ENCODE results near the gene ADAMTS12. TPM values are rescaled to one million over a fixed set of nuclear protein-coding genes. Genes with fewer than 3 reads are reported as not detected.

The ADAMTS12 gene
- total and polyA plus RNA-seq, 9 of the 15 experiments (the other 6 are each of a cell fraction or from before 2014, with no cell fraction given): 0.11 TPM; not detected in 8

DNA sequence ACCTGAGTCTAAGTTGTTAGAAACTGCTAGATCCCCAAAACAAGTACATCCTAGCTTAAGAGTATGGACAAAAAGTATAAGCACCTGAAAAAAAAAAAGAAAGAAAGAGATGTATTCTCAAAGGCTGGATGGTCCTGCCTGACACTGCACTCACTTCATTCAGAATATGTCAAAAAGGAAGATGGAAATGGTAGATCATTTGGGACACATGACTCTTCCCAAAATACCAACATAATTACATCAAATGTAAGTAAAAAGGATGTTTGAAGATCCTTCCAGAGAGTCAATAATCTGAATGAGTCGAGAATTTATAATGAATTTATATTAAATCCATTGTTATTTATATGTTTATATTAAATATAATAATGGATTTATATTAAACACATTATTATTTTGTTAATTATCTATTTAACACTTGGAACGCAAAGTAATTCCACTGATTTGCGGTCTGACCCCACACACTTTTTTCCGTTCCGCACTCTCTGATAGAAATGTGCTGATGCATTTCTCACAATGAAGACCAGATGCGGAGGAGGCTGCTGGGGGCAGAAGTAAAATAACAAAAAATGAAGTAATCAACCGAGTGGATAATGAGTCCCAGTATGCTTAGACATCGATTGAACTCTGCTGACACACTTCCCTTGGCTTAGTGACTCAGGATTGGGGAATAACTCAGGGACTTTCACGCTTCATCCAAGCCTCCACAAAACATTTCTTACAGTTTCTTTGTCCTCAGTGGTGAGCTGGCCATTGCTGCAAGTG, 201.2 kb downstream of the ADAMTS12 start (continued):
- no peak for TF ChIP-seq ETS2 (tag; IDR thresholded peaks at IDR 0.05; ENCODE audit: borderline replicate concordance, poor library complexity, severe bottlenecking)
- TF ChIP-seq HIVEP1 (CRISPR knock-in tag; IDR thresholded peaks at IDR 0.05): no peak
- TF ChIP-seq COPS2 (conservative IDR thresholded peaks at IDR 0.05): no peak
- TF ChIP-seq RFX1 (IDR thresholded peaks at IDR 0.05): no peak
- TF ChIP-seq MED1 (CRISPR knock-in tag; IDR thresholded peaks at IDR 0.05; ENCODE audit: borderline replicate concordance): no peak

DNA sequence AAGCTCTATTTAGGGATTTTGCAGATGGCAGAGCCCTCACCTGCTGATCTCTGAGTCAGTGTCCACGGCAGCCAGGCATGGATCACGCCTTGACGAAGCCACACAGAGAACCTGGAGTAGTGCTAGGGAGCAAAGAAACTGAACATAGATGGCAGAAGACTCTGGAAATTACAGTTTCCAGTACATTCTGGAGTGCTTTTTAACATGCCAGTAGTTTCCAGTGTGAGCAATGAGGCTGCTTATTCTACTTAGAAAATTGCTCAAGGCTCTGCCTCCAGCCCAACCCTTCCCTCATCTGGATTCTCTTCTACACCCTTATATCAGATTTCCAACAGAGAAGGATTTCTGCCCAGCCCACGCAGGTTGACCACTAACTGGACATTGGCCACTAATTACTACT, 203.3 kb downstream of the ADAMTS12 start:
- BruUV-seq (replicated peaks): no TSS peak
- FAIRE-seq: no peak
- Histone ChIP-seq H2AFZ (ENCODE audit: low read depth, low read length) (no peak overlapping the region), H3K9me3 (replicated peaks; ENCODE audit: control insufficient read depth, insufficient read depth, low read depth, low read length) (no peaks in the 10 kb centered on the region), H3K27ac (ENCODE audit: extremely low read depth, low read depth, low read length) (no peak overlapping the region), H3K9me1 (ENCODE audit: control insufficient read depth, insufficient read depth, low read length) (no peaks in the 10 kb centered on the region), H3K4me1 (replicated peaks in 1 of 2; ENCODE audit: control insufficient read depth in 2 of 2, insufficient read depth in 2 of 2, low read length in 2 of 2) (no peaks in the 10 kb centered on the region), H3K36me3 (ENCODE audit: control insufficient read depth, insufficient read depth, low read length) (no peaks in the 10 kb centered on the region), H3K27me3 (ENCODE audit: control insufficient read depth in 2 of 2, insufficient read depth in 2 of 2, low read length in 2 of 2) (no peaks in the 10 kb centered on the region), H4K20me1 (replicated peaks; ENCODE audit: control insufficient read depth, insufficient read depth, low read length) (no peaks in the 10 kb centered on the region), H3K79me2 (ENCODE audit: control insufficient read depth, insufficient read depth, low read length) (no peaks in the 10 kb centered on the region), H3K4me2 (ENCODE audit: insufficient read depth, low read length) (no peak overlapping the region), H3K9ac (ENCODE audit: insufficient read depth in 1 of 2, low read depth in 2 of 2, low read length in 2 of 2) (no peak overlapping the region), H3K4me3 (no peak overlapping the region)
- ChIA-PET CTCF (ENCODE audit: low intra/inter-chr PET ratio) (no interaction called here), POLR2A (interaction anchor here (1.4 kb wide), 1 partner anchor 8 kb away, joined by 4 read pairs; no protein-coding TSS in a partner anchor)
- no peak for ATAC-seq
- DNase-seq (ENCODE audit: extremely low read depth in 1 of 4, low spot score in 3 of 4): no peak
- intact Hi-C loops (cut with micrococcal nuclease) (no loop called here), in situ Hi-C loops (cut with MboI) (no loop called here)
- 0% methylated on average over 4 of the region's 4 CpGs for WGBS (ENCODE audit: insufficient coverage, low coverage, missing lambda C conversion rate)
- TF ChIP-seq TEAD1 (CRISPR knock-in tag; IDR thresholded peaks at IDR 0.05) (no peak), NFE2L1 (tag; IDR thresholded peaks at IDR 0.05; ENCODE audit: borderline replicate concordance, low read depth) (no peak), L3MBTL2 (IDR thresholded peaks at IDR 0.05) (no peak), ZNF140 (CRISPR knock-in tag; IDR thresholded peaks at IDR 0.05) (no peak), SIN3B (IDR thresholded peaks at IDR 0.05; ENCODE audit: low read depth) (no peak), RFX1 (IDR thresholded peaks at IDR 0.05) (no peak), ZBTB17 (CRISPR knock-in tag; IDR thresholded peaks at IDR 0.05) (no peak)
- TF ChIP-seq, protein P1, sequence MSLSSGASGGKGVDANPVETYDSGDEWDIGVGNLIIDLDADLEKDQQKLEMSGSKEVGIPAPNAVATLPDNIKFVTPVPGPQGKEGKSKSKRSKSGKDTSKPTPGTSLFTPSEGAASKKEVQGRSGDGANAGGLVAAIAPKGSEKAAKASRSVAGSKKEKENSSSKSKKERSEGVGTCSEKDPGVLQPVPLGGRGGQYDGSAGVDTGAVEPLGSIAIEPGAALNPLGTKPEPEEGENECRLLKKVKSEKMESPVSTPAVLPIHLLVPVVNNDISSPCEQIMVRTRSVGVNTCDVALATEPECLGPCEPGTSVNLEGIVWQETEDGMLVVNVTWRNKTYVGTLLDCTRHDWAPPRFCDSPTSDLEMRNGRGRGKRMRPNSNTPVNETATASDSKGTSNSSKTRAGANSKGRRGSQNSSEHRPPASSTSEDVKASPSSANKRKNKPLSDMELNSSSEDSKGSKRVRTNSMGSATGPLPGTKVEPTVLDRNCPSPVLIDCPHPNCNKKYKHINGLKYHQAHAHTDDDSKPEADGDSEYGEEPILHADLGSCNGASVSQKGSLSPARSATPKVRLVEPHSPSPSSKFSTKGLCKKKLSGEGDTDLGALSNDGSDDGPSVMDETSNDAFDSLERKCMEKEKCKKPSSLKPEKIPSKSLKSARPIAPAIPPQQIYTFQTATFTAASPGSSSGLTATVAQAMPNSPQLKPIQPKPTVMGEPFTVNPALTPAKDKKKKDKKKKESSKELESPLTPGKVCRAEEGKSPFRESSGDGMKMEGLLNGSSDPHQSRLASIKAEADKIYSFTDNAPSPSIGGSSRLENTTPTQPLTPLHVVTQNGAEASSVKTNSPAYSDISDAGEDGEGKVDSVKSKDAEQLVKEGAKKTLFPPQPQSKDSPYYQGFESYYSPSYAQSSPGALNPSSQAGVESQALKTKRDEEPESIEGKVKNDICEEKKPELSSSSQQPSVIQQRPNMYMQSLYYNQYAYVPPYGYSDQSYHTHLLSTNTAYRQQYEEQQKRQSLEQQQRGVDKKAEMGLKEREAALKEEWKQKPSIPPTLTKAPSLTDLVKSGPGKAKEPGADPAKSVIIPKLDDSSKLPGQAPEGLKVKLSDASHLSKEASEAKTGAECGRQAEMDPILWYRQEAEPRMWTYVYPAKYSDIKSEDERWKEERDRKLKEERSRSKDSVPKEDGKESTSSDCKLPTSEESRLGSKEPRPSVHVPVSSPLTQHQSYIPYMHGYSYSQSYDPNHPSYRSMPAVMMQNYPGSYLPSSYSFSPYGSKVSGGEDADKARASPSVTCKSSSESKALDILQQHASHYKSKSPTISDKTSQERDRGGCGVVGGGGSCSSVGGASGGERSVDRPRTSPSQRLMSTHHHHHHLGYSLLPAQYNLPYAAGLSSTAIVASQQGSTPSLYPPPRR (CRISPR knock-in tag; IDR thresholded peaks at IDR 0.05; ENCODE audit: borderline replicate concordance): no peak
- TF ChIP-seq, protein P2, sequence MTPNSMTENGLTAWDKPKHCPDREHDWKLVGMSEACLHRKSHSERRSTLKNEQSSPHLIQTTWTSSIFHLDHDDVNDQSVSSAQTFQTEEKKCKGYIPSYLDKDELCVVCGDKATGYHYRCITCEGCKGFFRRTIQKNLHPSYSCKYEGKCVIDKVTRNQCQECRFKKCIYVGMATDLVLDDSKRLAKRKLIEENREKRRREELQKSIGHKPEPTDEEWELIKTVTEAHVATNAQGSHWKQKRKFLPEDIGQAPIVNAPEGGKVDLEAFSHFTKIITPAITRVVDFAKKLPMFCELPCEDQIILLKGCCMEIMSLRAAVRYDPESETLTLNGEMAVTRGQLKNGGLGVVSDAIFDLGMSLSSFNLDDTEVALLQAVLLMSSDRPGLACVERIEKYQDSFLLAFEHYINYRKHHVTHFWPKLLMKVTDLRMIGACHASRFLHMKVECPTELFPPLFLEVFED (CRISPR knock-in tag; conservative IDR thresholded peaks at IDR 0.05): no peak
